ENCODE measurements around the gene SHC2.

Gene SHC2

DNA sequence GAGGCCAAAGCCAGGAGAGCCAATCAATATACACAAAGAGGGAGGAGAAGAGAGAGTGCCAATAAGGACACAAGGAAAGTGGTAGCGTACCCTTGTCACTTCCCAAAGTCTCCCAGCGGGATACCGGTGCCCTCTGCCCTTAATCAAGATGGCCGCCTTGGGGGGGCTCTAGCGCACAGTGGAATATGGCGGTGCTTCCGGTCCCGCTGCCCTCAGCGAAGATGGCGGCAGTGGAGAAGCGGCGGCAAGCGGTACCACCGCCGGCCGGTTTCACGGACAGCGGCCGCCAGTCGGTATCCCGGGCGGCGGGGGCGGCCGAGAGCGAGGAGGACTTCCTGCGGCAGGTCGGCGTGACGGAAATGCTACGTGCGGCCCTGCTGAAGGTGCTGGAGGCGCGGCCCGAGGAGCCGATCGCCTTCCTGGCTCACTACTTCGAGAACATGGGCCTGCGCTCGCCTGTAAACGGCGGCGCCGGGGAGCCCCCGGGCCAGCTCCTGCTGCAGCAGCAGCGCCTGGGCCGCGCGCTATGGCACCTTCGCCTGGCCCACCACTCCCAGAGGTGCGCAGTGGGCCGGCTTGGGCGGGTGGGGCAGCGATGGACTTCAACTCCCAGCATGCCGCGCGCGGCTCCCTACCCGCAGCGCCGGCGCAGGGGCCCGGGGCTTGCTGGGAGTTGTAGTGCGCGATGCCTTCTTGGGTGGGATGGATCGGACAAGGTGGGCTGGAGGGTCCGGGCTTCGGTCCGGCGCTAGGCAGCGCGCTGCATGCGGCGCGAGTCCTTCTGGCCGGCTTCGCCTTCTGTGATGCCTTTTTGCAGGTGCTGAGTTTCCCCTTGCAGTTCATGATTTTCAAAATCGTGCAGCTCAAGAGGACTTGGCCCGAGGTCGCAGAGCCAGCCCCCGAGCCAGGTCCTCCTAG lies 46.7 kb upstream of the SHC2 start, which contains the start of gene TPGS1 (continued):
- TF ChIP-seq WT1 (tag by site-specific recombination; IDR thresholded peaks at IDR 0.05): no peak
- 0 out of 2 replicates have a peak, but pooled peaks have one; percentile 39 for TF ChIP-seq ZSCAN30 (tag by site-specific recombination; IDR thresholded peaks at IDR 0.05)
- TF ChIP-seq ZNF175 (tag by site-specific recombination; IDR thresholded peaks at IDR 0.05): no peak
- no peak for TF ChIP-seq ZNF112 (tag by site-specific recombination; IDR thresholded peaks at IDR 0.05)
- no peak for TF ChIP-seq ZNF768 (tag by site-specific recombination; IDR thresholded peaks at IDR 0.05)
- TF ChIP-seq, protein P1, sequence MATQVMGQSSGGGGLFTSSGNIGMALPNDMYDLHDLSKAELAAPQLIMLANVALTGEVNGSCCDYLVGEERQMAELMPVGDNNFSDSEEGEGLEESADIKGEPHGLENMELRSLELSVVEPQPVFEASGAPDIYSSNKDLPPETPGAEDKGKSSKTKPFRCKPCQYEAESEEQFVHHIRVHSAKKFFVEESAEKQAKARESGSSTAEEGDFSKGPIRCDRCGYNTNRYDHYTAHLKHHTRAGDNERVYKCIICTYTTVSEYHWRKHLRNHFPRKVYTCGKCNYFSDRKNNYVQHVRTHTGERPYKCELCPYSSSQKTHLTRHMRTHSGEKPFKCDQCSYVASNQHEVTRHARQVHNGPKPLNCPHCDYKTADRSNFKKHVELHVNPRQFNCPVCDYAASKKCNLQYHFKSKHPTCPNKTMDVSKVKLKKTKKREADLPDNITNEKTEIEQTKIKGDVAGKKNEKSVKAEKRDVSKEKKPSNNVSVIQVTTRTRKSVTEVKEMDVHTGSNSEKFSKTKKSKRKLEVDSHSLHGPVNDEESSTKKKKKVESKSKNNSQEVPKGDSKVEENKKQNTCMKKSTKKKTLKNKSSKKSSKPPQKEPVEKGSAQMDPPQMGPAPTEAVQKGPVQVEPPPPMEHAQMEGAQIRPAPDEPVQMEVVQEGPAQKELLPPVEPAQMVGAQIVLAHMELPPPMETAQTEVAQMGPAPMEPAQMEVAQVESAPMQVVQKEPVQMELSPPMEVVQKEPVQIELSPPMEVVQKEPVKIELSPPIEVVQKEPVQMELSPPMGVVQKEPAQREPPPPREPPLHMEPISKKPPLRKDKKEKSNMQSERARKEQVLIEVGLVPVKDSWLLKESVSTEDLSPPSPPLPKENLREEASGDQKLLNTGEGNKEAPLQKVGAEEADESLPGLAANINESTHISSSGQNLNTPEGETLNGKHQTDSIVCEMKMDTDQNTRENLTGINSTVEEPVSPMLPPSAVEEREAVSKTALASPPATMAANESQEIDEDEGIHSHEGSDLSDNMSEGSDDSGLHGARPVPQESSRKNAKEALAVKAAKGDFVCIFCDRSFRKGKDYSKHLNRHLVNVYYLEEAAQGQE (tag by site-specific recombination; IDR thresholded peaks at IDR 0.05): peak; percentile 11
- TF ChIP-seq, protein P2, sequence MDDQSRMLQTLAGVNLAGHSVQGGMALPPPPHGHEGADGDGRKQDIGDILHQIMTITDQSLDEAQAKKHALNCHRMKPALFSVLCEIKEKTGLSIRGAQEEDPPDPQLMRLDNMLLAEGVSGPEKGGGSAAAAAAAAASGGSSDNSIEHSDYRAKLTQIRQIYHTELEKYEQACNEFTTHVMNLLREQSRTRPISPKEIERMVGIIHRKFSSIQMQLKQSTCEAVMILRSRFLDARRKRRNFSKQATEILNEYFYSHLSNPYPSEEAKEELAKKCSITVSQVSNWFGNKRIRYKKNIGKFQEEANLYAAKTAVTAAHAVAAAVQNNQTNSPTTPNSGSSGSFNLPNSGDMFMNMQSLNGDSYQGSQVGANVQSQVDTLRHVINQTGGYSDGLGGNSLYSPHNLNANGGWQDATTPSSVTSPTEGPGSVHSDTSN (CRISPR knock-in tag; IDR thresholded peaks at IDR 0.05): peak; percentile 39; the same call in 1 of the 2 replicates
- peak; percentile 98 for TF ChIP-seq YY2 (tag by site-specific recombination; IDR thresholded peaks at IDR 0.05)
- TF ChIP-seq, protein P3, sequence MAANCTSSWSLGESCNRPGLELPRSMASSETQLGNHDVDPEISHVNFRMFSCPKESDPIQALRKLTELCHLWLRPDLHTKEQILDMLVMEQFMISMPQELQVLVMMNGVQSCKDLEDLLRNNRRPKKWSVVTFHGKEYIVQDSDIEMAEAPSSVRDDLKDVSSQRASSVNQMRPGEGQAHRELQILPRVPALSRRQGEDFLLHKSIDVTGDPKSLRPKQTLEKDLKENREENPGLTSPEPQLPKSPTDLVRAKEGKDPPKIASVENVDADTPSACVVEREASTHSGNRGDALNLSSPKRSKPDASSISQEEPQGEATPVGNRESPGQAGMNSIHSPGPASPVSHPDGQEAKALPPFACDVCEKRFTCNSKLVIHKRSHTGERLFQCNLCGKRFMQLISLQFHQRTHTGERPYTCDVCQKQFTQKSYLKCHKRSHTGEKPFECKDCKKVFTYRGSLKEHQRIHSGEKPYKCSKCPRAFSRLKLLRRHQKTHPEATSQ (tag by site-specific recombination; IDR thresholded peaks at IDR 0.05): peak; percentile 50; the same call in 1 of the 2 replicates
- no peak for TF ChIP-seq ZNF677 (tag by site-specific recombination; IDR thresholded peaks at IDR 0.05)
- TF ChIP-seq ZNF423 (tag by site-specific recombination; IDR thresholded peaks at IDR 0.05): no peak
- TF ChIP-seq ZNF571 (tag by site-specific recombination; IDR thresholded peaks at IDR 0.05): no peak
- TF ChIP-seq ZNF114 (tag by site-specific recombination; IDR thresholded peaks at IDR 0.05): no peak
- no peak for TF ChIP-seq ZNF837 (tag by site-specific recombination; IDR thresholded peaks at IDR 0.05)
- 0 out of 2 replicates have a peak, but pooled peaks have one; percentile 20 for TF ChIP-seq ZBTB8A (tag by site-specific recombination; IDR thresholded peaks at IDR 0.05)
- TF ChIP-seq OVOL3 (tag by site-specific recombination; IDR thresholded peaks at IDR 0.05): no peak
- TF ChIP-seq, protein P4, sequence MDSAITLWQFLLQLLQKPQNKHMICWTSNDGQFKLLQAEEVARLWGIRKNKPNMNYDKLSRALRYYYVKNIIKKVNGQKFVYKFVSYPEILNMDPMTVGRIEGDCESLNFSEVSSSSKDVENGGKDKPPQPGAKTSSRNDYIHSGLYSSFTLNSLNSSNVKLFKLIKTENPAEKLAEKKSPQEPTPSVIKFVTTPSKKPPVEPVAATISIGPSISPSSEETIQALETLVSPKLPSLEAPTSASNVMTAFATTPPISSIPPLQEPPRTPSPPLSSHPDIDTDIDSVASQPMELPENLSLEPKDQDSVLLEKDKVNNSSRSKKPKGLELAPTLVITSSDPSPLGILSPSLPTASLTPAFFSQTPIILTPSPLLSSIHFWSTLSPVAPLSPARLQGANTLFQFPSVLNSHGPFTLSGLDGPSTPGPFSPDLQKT (IDR thresholded peaks at IDR 0.05; ENCODE audit: borderline replicate concordance, low read depth, low read length): no peak
- no peak for TF ChIP-seq ZFHX2 (tag by site-specific recombination; conservative IDR thresholded peaks at IDR 0.05)
- TF ChIP-seq ZNF76 (tag by site-specific recombination; IDR thresholded peaks at IDR 0.05; ENCODE audit: borderline replicate concordance, low read depth): peak; percentile 98
- TF ChIP-seq, protein P5, sequence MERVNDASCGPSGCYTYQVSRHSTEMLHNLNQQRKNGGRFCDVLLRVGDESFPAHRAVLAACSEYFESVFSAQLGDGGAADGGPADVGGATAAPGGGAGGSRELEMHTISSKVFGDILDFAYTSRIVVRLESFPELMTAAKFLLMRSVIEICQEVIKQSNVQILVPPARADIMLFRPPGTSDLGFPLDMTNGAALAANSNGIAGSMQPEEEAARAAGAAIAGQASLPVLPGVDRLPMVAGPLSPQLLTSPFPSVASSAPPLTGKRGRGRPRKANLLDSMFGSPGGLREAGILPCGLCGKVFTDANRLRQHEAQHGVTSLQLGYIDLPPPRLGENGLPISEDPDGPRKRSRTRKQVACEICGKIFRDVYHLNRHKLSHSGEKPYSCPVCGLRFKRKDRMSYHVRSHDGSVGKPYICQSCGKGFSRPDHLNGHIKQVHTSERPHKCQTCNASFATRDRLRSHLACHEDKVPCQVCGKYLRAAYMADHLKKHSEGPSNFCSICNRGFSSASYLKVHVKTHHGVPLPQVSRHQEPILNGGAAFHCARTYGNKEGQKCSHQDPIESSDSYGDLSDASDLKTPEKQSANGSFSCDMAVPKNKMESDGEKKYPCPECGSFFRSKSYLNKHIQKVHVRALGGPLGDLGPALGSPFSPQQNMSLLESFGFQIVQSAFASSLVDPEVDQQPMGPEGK (tag by site-specific recombination; IDR thresholded peaks at IDR 0.05): peak; percentile 43; the same call in 1 of the 2 replicates
- TF ChIP-seq TRIM28 (IDR thresholded peaks at IDR 0.05; ENCODE audit: borderline replicate concordance, low read length): no peak
- TF ChIP-seq ZBTB21 (tag by site-specific recombination; IDR thresholded peaks at IDR 0.05): peak; percentile 10; the same call in 1 of the 2 replicates
- 0 out of 2 replicates have a peak, but pooled peaks have one; percentile 18 for TF ChIP-seq ZFP37 (tag by site-specific recombination; IDR thresholded peaks at IDR 0.05)
- peak; percentile 70 for TF ChIP-seq ZNF335 (tag by site-specific recombination; conservative IDR thresholded peaks at IDR 0.05)
- no peak for TF ChIP-seq ZNF211 (tag by site-specific recombination; IDR thresholded peaks at IDR 0.05; ENCODE audit: low read depth)
- no peak for TF ChIP-seq KLF10 (tag by site-specific recombination; IDR thresholded peaks at IDR 0.05)
- TF ChIP-seq ZNF621 (tag by site-specific recombination; IDR thresholded peaks at IDR 0.05): no peak
- peak; percentile 71 for TF ChIP-seq ZNF629 (tag by site-specific recombination; IDR thresholded peaks at IDR 0.05)
- TF ChIP-seq ZBTB17 (tag by site-specific recombination; IDR thresholded peaks at IDR 0.05): peak; percentile 99
- no peak for TF ChIP-seq ZNF707 (tag by site-specific recombination; IDR thresholded peaks at IDR 0.05)
- 0 out of 2 replicates have a peak, but pooled peaks have one; percentile 5 for TF ChIP-seq ZNF146 (tag by site-specific recombination; IDR thresholded peaks at IDR 0.05)
- TF ChIP-seq ZNF394 (tag by site-specific recombination; IDR thresholded peaks at IDR 0.05; ENCODE audit: borderline replicate concordance): peak; percentile 89

Data from HEK293 (cell line).